ENCODE data around the gene PROX2.

- TF ChIP-seq, protein P1, sequence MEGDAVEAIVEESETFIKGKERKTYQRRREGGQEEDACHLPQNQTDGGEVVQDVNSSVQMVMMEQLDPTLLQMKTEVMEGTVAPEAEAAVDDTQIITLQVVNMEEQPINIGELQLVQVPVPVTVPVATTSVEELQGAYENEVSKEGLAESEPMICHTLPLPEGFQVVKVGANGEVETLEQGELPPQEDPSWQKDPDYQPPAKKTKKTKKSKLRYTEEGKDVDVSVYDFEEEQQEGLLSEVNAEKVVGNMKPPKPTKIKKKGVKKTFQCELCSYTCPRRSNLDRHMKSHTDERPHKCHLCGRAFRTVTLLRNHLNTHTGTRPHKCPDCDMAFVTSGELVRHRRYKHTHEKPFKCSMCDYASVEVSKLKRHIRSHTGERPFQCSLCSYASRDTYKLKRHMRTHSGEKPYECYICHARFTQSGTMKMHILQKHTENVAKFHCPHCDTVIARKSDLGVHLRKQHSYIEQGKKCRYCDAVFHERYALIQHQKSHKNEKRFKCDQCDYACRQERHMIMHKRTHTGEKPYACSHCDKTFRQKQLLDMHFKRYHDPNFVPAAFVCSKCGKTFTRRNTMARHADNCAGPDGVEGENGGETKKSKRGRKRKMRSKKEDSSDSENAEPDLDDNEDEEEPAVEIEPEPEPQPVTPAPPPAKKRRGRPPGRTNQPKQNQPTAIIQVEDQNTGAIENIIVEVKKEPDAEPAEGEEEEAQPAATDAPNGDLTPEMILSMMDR (IDR thresholded peaks at IDR 0.05), result no peak
- TF ChIP-seq POLR2A (IDR thresholded peaks at IDR 0.05) (no peak), EP300 (IDR thresholded peaks at IDR 0.05) (no peak)
These were observed 46.7 kb downstream of the PROX2 start for GRCh38 chr14:74829251-74829650.
